CD4-positive, alpha-beta T cell treated with Interferon alpha-2 for 1 hour (primary cell): Measurements from ENCODE around the gene CDC14A.
A peak's percentile ranks its signal among the peaks of the same experiment; 100 is the strongest.

Source experiments
- DNase-seq, 2 donors: peaks; one replicate each; pipeline ENCODE4 v3.0.0-alpha.2; 2020 to 2022

The CDC14A gene

GRCh38 chr1:100499194-100499811 is 147.0 kb downstream of the CDC14A start:
- no peak for DNase-seq

- no peak for DNase-seq
Observed at GRCh38 chr1:100502052-100502792, 149.9 kb downstream of the CDC14A start.

- no peak for DNase-seq
Observed at GRCh38 chr1:100506217-100506616, 153.9 kb downstream of the CDC14A start.

GRCh38 chr1:100510451-100510850 is 158.1 kb downstream of the CDC14A start:
- DNase-seq: no peak

DNA sequence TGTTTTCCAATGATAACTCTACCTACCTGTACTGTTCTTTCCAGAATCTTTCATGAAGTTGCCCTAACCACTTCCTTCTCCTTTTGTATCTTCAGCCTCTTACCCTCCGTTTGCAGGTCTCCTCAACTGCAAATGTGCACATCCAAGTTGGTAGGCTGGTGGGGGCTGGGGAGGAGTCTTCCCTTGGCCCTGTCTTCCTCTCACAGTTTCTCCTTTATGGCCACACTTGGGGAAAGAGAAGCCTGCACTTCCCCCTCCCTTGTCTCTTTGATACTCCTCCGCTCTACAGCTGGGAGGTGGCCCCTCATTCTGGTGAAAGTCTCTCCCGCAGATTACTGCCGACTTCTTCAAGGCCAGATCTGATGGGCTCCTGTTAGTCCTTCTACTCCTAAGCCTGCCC is 158.8 kb downstream of the CDC14A start:
- DNase-seq: no peak

GRCh38 chr1:100511773-100512172 is 159.5 kb downstream of the CDC14A start:
- no peak for DNase-seq

GRCh38 chr1:100512803-100513352 is 160.6 kb downstream of the CDC14A start:
- DNase-seq: no peak

DNA sequence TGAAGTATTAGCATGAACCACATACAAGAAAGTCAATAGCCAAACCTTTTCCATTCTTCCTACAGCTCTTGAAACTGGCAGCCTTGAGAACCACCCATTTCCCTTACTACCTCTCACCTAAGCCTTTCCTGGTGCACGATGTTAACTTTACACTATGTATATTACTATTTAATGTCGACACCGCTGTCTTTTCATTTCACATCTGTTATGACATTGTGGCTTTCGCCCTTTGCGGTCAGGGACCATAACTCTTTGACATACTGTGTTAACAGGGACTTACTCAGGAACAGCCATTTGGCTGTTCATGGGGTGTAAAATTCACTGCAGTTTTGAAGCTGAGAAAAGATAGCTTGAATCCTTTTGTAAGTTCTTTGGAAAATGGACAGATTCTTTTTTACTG is 164.6 kb downstream of the CDC14A start:
- DNase-seq: no peak

DNA sequence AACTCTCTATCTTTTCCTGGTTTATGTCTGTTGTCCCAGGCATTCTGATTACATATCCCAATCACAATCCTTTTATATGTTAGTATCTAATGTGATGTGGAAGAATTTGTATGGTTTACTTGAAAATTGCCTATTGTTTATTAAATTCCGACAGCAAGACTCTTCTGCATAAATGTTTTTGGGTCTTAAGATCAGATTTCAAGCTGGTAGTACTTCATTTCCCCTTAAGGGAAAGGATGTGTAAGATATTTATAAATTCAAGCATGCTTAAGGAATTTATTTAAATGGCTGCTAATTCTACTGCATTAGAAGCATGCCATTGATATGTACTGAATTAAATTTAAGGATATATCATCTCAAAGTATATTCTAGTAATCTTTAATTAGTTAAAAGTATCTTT is 165.2 kb downstream of the CDC14A start:
- DNase-seq: no peak

GRCh38 chr1:100518023-100518422 is 165.7 kb downstream of the CDC14A start:
- DNase-seq: no peak

- no peak for DNase-seq
Observed at GRCh38 chr1:100523038-100523652, 170.8 kb downstream of the CDC14A start.

GRCh38 chr1:100524355-100524754 is 172.0 kb downstream of the CDC14A start:
- no peak for DNase-seq

DNA sequence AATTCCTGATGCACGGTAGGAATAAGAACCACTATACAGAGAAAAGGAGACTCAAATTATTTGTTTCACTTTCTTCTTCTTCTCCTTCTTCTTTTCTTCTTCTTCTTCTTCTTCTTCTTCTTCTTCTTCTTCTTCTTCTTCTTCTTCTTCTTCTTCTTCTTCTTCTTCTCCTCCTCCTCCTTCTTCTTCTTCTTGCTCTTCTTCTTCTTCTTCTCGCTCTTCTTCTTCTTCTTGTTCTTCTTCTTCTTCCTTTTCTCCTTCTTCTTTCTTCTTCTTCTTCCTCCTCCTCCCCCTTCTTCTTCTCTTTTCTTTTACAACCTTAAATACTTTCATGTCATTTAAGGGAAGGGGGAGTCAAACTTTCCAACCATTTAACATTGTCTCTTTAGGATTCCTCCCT is 174.6 kb downstream of the CDC14A start:
- no peak for DNase-seq

GRCh38 chr1:100528871-100529270 is 176.6 kb downstream of the CDC14A start:
- DNase-seq: no peak

- DNase-seq: no peak
Observed at GRCh38 chr1:100530141-100530540, 177.8 kb downstream of the CDC14A start.

- DNase-seq: peak; percentile 38 to 41
Observed at GRCh38 chr1:100530880-100531487, 178.7 kb downstream of the CDC14A start.

DNA sequence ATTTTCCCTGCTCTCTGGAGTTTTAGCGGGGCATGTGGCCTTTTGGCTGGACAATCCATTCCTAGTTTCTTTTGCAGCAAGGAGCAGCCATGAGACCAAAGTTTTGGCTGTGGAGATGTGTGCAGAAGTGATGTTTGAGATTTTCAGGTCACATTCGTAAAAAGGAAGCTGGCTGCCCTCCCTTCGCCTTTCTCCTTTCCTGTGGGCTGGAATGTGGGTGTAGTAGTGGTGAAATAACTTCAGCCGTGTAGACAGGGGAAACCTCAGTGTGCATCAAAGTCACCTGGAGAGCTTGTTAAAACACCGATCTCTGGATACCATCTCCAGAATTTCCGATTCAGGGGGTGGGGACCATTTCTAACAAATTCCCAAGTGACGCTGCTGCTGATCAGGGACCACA is 180.3 kb downstream of the CDC14A start:
- DNase-seq: no peak

- DNase-seq: no peak
Observed at GRCh38 chr1:100535264-100535663, 183.0 kb downstream of the CDC14A start.

GRCh38 chr1:100536031-100536430 is 183.7 kb downstream of the CDC14A start:
- no peak for DNase-seq

GRCh38 chr1:100538913-100539835 is 186.9 kb downstream of the CDC14A start:
- peak in 1 of 2 donors; percentile 26 for DNase-seq

DNA sequence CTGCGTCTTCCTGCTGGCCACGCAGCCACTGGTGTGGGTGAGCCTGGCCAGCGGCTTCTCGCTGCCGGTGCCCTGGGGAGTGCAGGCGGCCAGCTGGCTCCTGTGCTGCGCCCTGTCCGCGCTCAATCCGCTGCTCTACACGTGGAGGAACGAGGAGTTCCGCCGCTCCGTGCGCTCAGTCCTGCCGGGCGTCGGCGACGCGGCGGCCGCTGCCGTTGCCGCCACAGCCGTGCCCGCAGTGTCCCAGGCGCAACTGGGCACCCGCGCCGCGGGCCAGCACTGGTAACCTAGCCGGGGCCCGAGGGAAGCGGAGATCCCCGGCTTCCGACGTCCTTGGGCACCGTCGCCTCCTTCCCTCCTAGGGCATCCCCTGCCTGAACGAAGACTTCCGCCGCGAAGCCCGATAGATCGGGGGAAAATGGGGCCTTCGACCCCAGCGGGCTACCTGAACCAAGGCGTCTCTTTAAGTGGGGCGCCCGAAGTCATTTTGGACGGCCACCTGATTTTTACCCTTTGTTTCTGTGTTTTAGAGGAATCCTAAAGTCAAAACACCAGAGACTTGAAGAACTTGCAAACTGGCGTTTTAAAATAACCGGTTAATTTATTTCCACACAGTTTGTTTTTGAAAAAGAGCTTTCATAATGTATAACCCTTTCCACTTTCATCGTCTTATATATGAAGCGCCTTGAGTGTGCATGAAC is 187.7 kb downstream of the CDC14A start:
- no peak for DNase-seq

- no peak for DNase-seq
Observed at GRCh38 chr1:100542285-100542684, 190.0 kb downstream of the CDC14A start.
